Keratinocyte (primary cell): ENCODE data around the gene OTOG. TPM values are rescaled to one million over a fixed set of nuclear protein-coding genes. Genes with fewer than 3 reads are reported as not detected.

Source experiments
- DNase-seq: peaks from one replicate; pipeline ENCODE4 v3.0.0-alpha.2; 2011; ENCODE audit warnings: low read depth, missing footprints, low spot score
- FAIRE-seq: peaks from 2 replicates; lab custom pipeline; 2011; peaks lifted over from hg19 to GRCh38; lab: Jason Lieb, UNC
- H2AFZ ChIP-seq: 2 replicates; pipeline ENCODE4 v1.6.0; 2012; ENCODE audit warnings: low read length, control low read depth, inconsistent platforms; ENCODE audit not compliant: control insufficient read depth
- H3K27ac ChIP-seq: 2 replicates; pipeline ENCODE4 v1.5.1; 2011; ENCODE audit warnings: low read length; ENCODE audit not compliant: control insufficient read depth, insufficient read depth
- H3K27me3 ChIP-seq: 3 replicates; pipeline ENCODE4 v1.6.0; 2011; ENCODE audit warnings: low read length; ENCODE audit not compliant: control insufficient read depth, insufficient read depth; ENCODE audit errors: extremely low read depth
- H3K36me3 ChIP-seq, 2 experiments: 2 replicates in 1 of 2; 3 replicates in 1 of 2; pipeline ENCODE4 v1.5.1; 2011; ENCODE audit warnings: low read length in 2 of 2, mild to moderate bottlenecking in 1 of 2; ENCODE audit not compliant: control insufficient read depth in 2 of 2, insufficient read depth in 2 of 2; ENCODE audit errors: extremely low read depth in 1 of 2
- H3K4me1 ChIP-seq: 3 replicates; pipeline ENCODE4 v1.5.1; 2011; ENCODE audit warnings: low read length; ENCODE audit not compliant: control insufficient read depth, insufficient read depth; ENCODE audit errors: extremely low read depth
- H3K4me2 ChIP-seq: 3 replicates; pipeline ENCODE4 v1.6.0; 2011; ENCODE audit warnings: low read depth, low read length; ENCODE audit not compliant: control insufficient read depth, insufficient read depth; ENCODE audit errors: extremely low read depth
- H3K4me3 ChIP-seq, 3 experiments: fragments of 200-600 bp in 1 of 3; sonication (generic) in 1 of 3; 2 replicates in 2 of 3; 3 replicates in 1 of 3; pipeline ENCODE4 v1.5.1; 2011 to 2016; ENCODE audit warnings: low read length in 3 of 3, mild to moderate bottlenecking in 3 of 3, control low read depth in 2 of 3, inconsistent platforms in 1 of 3, low read depth in 1 of 3, mixed read lengths in 1 of 3, mixed run types in 1 of 3, moderate library complexity in 1 of 3; ENCODE audit not compliant: control insufficient read depth in 2 of 3, insufficient read depth in 2 of 3; ENCODE audit errors: extremely low read depth in 1 of 3
- H3K79me2 ChIP-seq: 2 replicates; pipeline ENCODE4 v1.6.0; 2012; ENCODE audit warnings: low read length; ENCODE audit not compliant: control insufficient read depth, insufficient read depth
- H3K9ac ChIP-seq: 3 replicates; pipeline ENCODE4 v1.6.0; 2011; ENCODE audit warnings: low read length; ENCODE audit not compliant: control insufficient read depth, insufficient read depth; ENCODE audit errors: extremely low read depth
- H3K9me1 ChIP-seq: 3 replicates; pipeline ENCODE4 v1.6.0; 2011; ENCODE audit warnings: low read length; ENCODE audit not compliant: control insufficient read depth, insufficient read depth; ENCODE audit errors: extremely low read depth
- H3K9me3 ChIP-seq: 2 replicates; pipeline ENCODE4 v1.5.1; 2012; ENCODE audit warnings: low read depth, low read length; ENCODE audit not compliant: control insufficient read depth
- H4K20me1 ChIP-seq: 3 replicates; pipeline ENCODE4 v1.6.0; 2011; ENCODE audit warnings: low read length; ENCODE audit not compliant: control insufficient read depth, insufficient read depth; ENCODE audit errors: extremely low read depth
- EZH2 ChIP-seq: IDR thresholded peaks from one replicate; pipeline ENCODE4 v1.6.1; 2012; ENCODE audit warnings: inconsistent platforms, mild to moderate bottlenecking, low read length, moderate library complexity
- dilution Hi-C: fragments of 300-500 bp; cut with MboI; formaldehyde crosslinking; loops from one replicate; pipeline ENCODE4 v1.7.0; 2020; ENCODE audit warnings: low sequenced_read_pairs; ENCODE audit not compliant: extremely low pct_ligation_motif_present
- polyA plus RNA-seq, 5 experiments: library from polyadenylated mRNA; depleted of rRNA in 3 of 5; stranded (reverse) in 3 of 5; stranded (forward) in 1 of 5; unstranded in 1 of 5; fragments of >200 nt; gene quantifications; 1 replicate in 1 of 5; 2 replicates in 3 of 5; 3 replicates in 1 of 5; pipeline versions ENCODE4 v1.2.1 to v1.2.3, GENCODE V29; 2011 to 2012; ENCODE audit warnings: missing spikeins in 2 of 5, low read depth in 1 of 5, low replicate concordance in 1 of 5
- TF ChIP-seq, protein P1 (sequence below), 3 experiments: IDR thresholded peaks in 1 of 3; conservative IDR thresholded peaks in 1 of 3; optimal IDR thresholded peaks in 1 of 3; 2 replicates in 2 of 3; 3 replicates in 1 of 3; pipeline versions ENCODE3 to v1.5.1; 2011; ENCODE audit warnings: low read length in 3 of 3, mild to moderate bottlenecking in 3 of 3, moderate library complexity in 2 of 3, control low read depth in 1 of 3, inconsistent platforms in 1 of 3; ENCODE audit not compliant: insufficient read depth in 2 of 3; ENCODE audit errors: extremely low read depth in 1 of 3

The OTOG gene
- polyA plus RNA-seq, 1 donor (not counting 4 experiments of a cell fraction or from before 2014, with no cell fraction given) = not detected

DNA sequence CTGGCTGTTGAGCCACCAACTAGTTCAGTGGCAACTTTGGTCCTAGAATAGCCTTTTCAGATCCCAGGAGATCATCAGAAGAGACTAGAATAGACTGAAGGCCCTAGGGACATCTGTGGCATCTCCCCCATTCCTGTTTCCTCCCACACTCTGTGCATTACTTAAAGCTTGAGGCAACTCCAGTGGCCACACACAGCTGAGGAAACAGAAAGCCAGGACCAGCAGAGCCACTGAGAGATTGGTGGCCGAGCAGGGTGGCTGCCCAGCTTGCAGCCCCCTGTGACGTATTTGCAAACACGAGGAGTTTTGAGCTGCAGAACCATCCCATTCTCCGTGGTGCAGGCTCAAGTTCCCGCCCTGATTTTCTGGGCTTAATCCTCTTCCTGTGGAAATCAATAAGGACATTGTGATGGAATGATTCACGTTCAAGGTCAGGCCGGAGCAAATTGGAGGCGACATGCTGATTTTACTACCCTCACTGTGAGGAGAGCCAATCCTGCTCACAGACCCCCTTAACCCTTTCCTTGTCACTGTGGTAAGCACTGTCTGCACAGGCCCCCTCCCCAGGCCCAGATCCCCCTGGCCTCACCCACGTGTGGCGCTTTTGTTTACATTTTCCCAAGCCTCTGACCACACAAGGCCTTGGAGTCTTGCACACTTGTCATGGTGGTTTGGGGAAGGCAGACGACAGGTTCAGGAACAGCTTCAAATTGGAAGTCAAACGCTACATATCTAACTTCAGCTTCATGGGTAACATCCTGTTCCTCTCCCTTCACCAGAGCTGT is 103.3 kb downstream of the OTOG start:
- TF ChIP-seq, protein P1, sequence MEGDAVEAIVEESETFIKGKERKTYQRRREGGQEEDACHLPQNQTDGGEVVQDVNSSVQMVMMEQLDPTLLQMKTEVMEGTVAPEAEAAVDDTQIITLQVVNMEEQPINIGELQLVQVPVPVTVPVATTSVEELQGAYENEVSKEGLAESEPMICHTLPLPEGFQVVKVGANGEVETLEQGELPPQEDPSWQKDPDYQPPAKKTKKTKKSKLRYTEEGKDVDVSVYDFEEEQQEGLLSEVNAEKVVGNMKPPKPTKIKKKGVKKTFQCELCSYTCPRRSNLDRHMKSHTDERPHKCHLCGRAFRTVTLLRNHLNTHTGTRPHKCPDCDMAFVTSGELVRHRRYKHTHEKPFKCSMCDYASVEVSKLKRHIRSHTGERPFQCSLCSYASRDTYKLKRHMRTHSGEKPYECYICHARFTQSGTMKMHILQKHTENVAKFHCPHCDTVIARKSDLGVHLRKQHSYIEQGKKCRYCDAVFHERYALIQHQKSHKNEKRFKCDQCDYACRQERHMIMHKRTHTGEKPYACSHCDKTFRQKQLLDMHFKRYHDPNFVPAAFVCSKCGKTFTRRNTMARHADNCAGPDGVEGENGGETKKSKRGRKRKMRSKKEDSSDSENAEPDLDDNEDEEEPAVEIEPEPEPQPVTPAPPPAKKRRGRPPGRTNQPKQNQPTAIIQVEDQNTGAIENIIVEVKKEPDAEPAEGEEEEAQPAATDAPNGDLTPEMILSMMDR (optimal IDR thresholded peaks at IDR 0.05 in 1 of 3, IDR thresholded peaks at IDR 0.05 in 1 of 3, conservative IDR thresholded peaks at IDR 0.05 in 1 of 3; ENCODE audit: extremely low read depth in 1 of 3, insufficient read depth in 2 of 3, low read length in 3 of 3) = no peak
- TF ChIP-seq EZH2 = no peak
- H3K9ac ChIP-seq = no peak overlapping the region
- H3K36me3 ChIP-seq = no peaks in the 10 kb centered on the region
- H3K79me2 ChIP-seq = no peaks in the 10 kb centered on the region
- no peak overlapping the region for H3K4me2 ChIP-seq
- H3K4me3 ChIP-seq = no peak overlapping the region
- H3K27ac ChIP-seq = no peak overlapping the region
- no peaks in the 10 kb centered on the region for H4K20me1 ChIP-seq
- dilution Hi-C loops = no loop called here
- H2AFZ ChIP-seq = no peak overlapping the region
- FAIRE-seq (no peak), DNase-seq (no peak)
- H3K9me1 ChIP-seq = no peaks in the 10 kb centered on the region
- H3K9me3 ChIP-seq = no peaks in the 10 kb centered on the region
- no peaks in the 10 kb centered on the region for H3K4me1 ChIP-seq
- H3K27me3 ChIP-seq = peaks cover 21% of the 10 kb centered on the region

DNA sequence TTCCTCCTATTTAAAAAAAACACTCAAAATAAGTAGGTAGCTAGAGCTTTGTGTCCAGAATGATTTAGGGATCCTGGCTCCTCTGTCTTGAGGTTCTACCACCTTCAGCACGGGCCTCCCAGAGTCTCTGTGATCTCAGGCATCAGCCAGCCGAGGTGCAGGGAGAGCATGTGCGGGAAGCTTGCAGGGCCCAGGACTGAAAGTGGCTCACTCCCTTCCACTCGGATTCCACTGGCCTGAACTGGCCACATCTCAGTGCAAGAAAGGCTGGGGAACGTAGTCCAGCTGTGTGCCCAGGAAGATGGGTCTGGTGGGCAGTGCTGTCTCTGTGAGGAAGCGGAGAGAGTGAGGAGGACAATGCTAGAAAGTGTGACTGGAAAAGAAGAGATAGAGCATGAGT is 104.0 kb downstream of the OTOG start:
- no peak overlapping the region for H3K9ac ChIP-seq
- TF ChIP-seq, protein P1 (optimal IDR thresholded peaks at IDR 0.05 in 1 of 3, IDR thresholded peaks at IDR 0.05 in 1 of 3, conservative IDR thresholded peaks at IDR 0.05 in 1 of 3; ENCODE audit: extremely low read depth in 1 of 3, insufficient read depth in 2 of 3, low read length in 3 of 3) = no peak
- TF ChIP-seq EZH2 = no peak
- H3K9me3 ChIP-seq = no peaks in the 10 kb centered on the region
- H3K4me1 ChIP-seq = no peaks in the 10 kb centered on the region
- DNase-seq (no peak), FAIRE-seq (no peak)
- dilution Hi-C loops = no loop called here
- no peaks in the 10 kb centered on the region for H3K36me3 ChIP-seq
- H3K9me1 ChIP-seq = no peaks in the 10 kb centered on the region
- no peaks in the 10 kb centered on the region for H3K79me2 ChIP-seq
- H3K27ac ChIP-seq = no peak overlapping the region
- no peak overlapping the region for H3K4me3 ChIP-seq
- H2AFZ ChIP-seq = no peak overlapping the region
- peaks cover 21% of the 10 kb centered on the region for H3K27me3 ChIP-seq
- H3K4me2 ChIP-seq = no peak overlapping the region
- no peaks in the 10 kb centered on the region for H4K20me1 ChIP-seq
